ENCODE results near the gene AKR1C1. TPM values are rescaled to one million over a fixed set of nuclear protein-coding genes. Genes with fewer than 3 reads are reported as not detected.
"Not testable (repeated sequence)": the region's sequence is repeated elsewhere in the genome, so short reads cannot be mapped to it uniquely, and the experiment has no call there.

The AKR1C1 gene
- total RNA-seq, 4 donors from 2014 or later = 81.9 to 307 (median 222) TPM

- Histone ChIP-seq H3K4me3 (peak overlapping the region; percentile 49 to 68), H3K4me1 (peaks cover 0 to 16% (median 0%) of the 10 kb centered on the region in 3 donors), H3K27ac (peak overlapping the region in 2 of 4 donors; percentile 61 to 70), H3K36me3 (peaks cover 0 to 22% of the 10 kb centered on the region in 2 donors)
- WGBS, 2 donors (ENCODE audit: low coverage in 1 of 2) = 35 to 41% methylated on average over 2 to 4 of the region's 4 CpGs
- not testable (repeated sequence) for H3K27me3 ChIP-seq, H3K9me3 ChIP-seq, ATAC-seq
Observed at GRCh38 chr10:4963815-4964154, 570 bp downstream of the AKR1C1 start.

DNA sequence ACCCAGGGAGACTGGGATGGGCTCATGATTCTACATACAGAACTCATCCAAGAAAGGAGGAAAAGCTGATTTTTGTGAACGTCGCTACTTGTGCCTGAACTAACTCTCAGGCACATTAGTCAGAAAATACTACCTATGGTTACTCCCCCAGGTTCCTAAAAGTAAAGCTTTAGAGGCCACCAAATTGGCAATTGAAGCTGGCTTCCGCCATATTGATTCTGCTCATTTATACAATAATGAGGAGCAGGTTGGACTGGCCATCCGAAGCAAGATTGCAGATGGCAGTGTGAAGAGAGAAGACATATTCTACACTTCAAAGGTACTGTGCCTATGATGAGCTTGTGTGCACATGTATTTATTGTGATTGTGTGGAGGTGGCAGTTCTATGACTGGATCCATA, 2.5 kb downstream of the AKR1C1 start:
- Histone ChIP-seq H3K4me1 (peaks cover 0 to 16% (median 0%) of the 10 kb centered on the region in 3 donors), H3K4me3 (peak overlapping the region; percentile 49 to 68), H3K36me3 (peaks cover 0 to 38% of the 10 kb centered on the region in 2 donors)
- WGBS, 2 donors (ENCODE audit: low coverage in 1 of 2) = 100% methylated on average over 3 to 4 of the region's 4 CpGs
- not testable (repeated sequence) for H3K27ac ChIP-seq, H3K27me3 ChIP-seq, ATAC-seq, H3K9me3 ChIP-seq

- H3K4me3 ChIP-seq, H3K27ac ChIP-seq, H3K27me3 ChIP-seq, H3K9me3 ChIP-seq, ATAC-seq: not testable (repeated sequence)
- Histone ChIP-seq H3K36me3 (peaks cover 0 to 40% of the 10 kb centered on the region in 2 donors), H3K4me1 (peaks cover 0 to 16% (median 0%) of the 10 kb centered on the region in 3 donors)
- 93 to 97% methylated on average over 3 of the region's 3 CpGs for WGBS, 2 donors (ENCODE audit: low coverage in 1 of 2)
Observed at GRCh38 chr10:4967189-4967588, 4.0 kb downstream of the AKR1C1 start.

- WGBS, 2 donors (ENCODE audit: low coverage in 1 of 2) = 94 to 97% methylated on average over 3 of the region's 3 CpGs
- not testable (repeated sequence) for ATAC-seq
Observed at GRCh38 chr10:4969289-4969688, 6.1 kb downstream of the AKR1C1 start.

GRCh38 chr10:4970362-4970761, 7.1 kb downstream of the AKR1C1 start:
- not testable (repeated sequence) for H3K9me3 ChIP-seq, H3K4me1 ChIP-seq, H3K27me3 ChIP-seq, H3K4me3 ChIP-seq, ATAC-seq, H3K27ac ChIP-seq
- H3K36me3 ChIP-seq = peaks cover 0 to 63% of the 10 kb centered on the region in 2 donors
- WGBS, 2 donors (ENCODE audit: low coverage in 1 of 2) = 90 to 93% methylated on average over 2 of the region's 2 CpGs

More at GRCh38 chr10:4969289-4969688, 6.1 kb downstream of the AKR1C1 start:
- H3K9me3 ChIP-seq, H3K27ac ChIP-seq, H3K4me3 ChIP-seq, H3K27me3 ChIP-seq: not testable (repeated sequence)
- Histone ChIP-seq H3K4me1 (peaks cover 0 to 14% (median 0%) of the 10 kb centered on the region in 3 donors), H3K36me3 (peaks cover 0 to 59% of the 10 kb centered on the region in 2 donors)

DNA sequence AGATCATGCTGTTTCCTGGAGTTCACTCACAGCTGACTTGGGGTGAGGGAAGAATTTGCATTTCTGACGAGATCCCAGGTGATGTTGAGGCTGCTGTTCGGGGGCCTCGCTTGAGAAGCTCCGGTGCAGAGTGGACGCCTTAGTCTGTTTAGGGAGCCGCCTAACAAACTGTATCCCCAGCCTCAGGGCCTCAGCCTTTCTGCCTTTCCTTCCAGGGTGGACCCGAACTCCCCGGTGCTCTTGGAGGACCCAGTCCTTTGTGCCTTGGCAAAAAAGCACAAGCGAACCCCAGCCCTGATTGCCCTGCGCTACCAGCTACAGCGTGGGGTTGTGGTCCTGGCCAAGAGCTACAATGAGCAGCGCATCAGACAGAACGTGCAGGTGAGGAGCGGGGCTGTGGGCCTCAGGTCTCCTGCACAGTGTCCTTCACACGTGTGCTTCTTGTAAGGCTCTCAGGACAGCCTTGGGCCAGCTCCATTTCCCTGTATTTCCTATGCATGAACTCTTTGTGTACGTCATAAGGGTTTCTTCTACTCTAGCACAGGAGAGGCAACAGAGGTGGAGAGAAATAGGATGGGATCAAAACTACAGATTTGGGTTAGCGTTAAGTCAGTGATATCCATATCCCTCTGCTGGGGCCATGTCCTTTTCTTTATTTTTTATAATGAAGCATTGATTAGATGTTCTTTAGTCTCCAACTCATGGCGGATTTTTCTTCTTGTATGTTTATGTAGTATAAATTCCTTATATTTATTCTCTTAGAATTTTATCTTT, 9.3 kb downstream of the AKR1C1 start:
- H3K36me3 ChIP-seq = peaks cover 0 to 69% of the 10 kb centered on the region in 2 donors
- H3K27ac ChIP-seq, H3K9me3 ChIP-seq, H3K4me3 ChIP-seq, ATAC-seq, H3K27me3 ChIP-seq, H3K4me1 ChIP-seq: not testable (repeated sequence)
- WGBS, 2 donors (ENCODE audit: low coverage in 1 of 2) = 100% methylated on average over 2 of the region's 18 CpGs

GRCh38 chr10:4973294-4973693, 10.1 kb downstream of the AKR1C1 start:
- not testable (repeated sequence) for ATAC-seq, H3K4me1 ChIP-seq
- H3K36me3 ChIP-seq = peaks cover 0 to 67% of the 10 kb centered on the region in 2 donors

DNA sequence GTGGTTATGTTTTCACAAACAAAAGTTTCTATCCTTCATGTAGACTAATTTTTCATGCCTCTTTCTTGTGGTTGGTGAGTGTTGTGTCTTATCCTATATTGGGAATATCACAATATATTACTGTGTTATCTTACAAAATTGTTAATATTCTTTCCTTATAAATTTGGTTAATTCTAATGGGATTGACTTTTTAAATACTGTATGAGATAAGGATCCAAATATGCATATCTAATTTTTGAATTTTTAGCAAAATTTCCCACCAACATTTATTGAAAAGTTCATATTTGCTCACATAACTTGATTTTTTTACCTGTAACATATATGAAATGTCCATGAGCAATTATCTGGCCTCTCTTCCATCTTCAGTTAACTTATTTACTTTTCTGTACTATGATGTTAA, 11.2 kb downstream of the AKR1C1 start:
- not testable (repeated sequence) for H3K4me1 ChIP-seq, H3K27me3 ChIP-seq, ATAC-seq, H3K9me3 ChIP-seq, H3K4me3 ChIP-seq, H3K27ac ChIP-seq
- peaks cover 0 to 64% of the 10 kb centered on the region in 2 donors for H3K36me3 ChIP-seq

More at GRCh38 chr10:4973294-4973693, 10.1 kb downstream of the AKR1C1 start:
- H3K9me3 ChIP-seq, H3K27me3 ChIP-seq, H3K4me3 ChIP-seq, H3K27ac ChIP-seq: not testable (repeated sequence)
- no CpG with 5 or more reads among the region's 1 CpG for WGBS, 2 donors (ENCODE audit: low coverage in 1 of 2)

- Histone ChIP-seq H3K4me1 (peaks cover 0 to 11% (median 0%) of the 10 kb centered on the region in 3 donors), H3K36me3 (peaks cover 0 to 53% of the 10 kb centered on the region in 2 donors), H3K9me3 (no peaks in the 10 kb centered on the region), H3K4me3 (no peak overlapping the region), H3K27ac (no peak overlapping the region), H3K27me3 (no peaks in the 10 kb centered on the region)
- TF ChIP-seq POLR2AphosphoS5 (IDR thresholded peaks at IDR 0.05) (no peak), EP300 (IDR thresholded peaks at IDR 0.05) (no peak), POLR2A (IDR thresholded peaks at IDR 0.05) (no peak)
- TF ChIP-seq, protein P1, sequence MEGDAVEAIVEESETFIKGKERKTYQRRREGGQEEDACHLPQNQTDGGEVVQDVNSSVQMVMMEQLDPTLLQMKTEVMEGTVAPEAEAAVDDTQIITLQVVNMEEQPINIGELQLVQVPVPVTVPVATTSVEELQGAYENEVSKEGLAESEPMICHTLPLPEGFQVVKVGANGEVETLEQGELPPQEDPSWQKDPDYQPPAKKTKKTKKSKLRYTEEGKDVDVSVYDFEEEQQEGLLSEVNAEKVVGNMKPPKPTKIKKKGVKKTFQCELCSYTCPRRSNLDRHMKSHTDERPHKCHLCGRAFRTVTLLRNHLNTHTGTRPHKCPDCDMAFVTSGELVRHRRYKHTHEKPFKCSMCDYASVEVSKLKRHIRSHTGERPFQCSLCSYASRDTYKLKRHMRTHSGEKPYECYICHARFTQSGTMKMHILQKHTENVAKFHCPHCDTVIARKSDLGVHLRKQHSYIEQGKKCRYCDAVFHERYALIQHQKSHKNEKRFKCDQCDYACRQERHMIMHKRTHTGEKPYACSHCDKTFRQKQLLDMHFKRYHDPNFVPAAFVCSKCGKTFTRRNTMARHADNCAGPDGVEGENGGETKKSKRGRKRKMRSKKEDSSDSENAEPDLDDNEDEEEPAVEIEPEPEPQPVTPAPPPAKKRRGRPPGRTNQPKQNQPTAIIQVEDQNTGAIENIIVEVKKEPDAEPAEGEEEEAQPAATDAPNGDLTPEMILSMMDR (IDR thresholded peaks at IDR 0.05) = no peak
- ATAC-seq = no peak
Observed at GRCh38 chr10:4977025-4977424, 13.8 kb downstream of the AKR1C1 start.
